Chondrocyte (in vitro differentiated cells): ENCODE measurements around the gene XIAP. TPM values are rescaled to one million over a fixed set of nuclear protein-coding genes. Genes with fewer than 3 reads are reported as not detected.

Source experiments
- DNase-seq: peaks from one replicate; pipeline ENCODE4 v3.0.0; 2021; ENCODE audit warnings: mixed read lengths, low spot score
- H3K27ac Mint-ChIP-seq: one replicate; pipeline ENCODE4 v1.8.0; 2021; ENCODE audit warnings: mild to moderate bottlenecking, moderate library complexity, mixed read lengths; ENCODE audit not compliant: unreplicated experiment
- H3K27me3 Mint-ChIP-seq: 2 replicates; pipeline ENCODE4 v1.8.0; 2021; ENCODE audit warnings: low read depth, mixed read lengths
- H3K36me3 Mint-ChIP-seq: 2 replicates; pipeline ENCODE4 v1.8.0; 2021; ENCODE audit warnings: low read depth, mixed read lengths
- H3K4me1 Mint-ChIP-seq: 2 replicates; pipeline ENCODE4 v1.8.0; 2021; ENCODE audit warnings: low read depth, mild to moderate bottlenecking, mixed read lengths
- H3K4me3 Mint-ChIP-seq: one replicate; pipeline ENCODE4 v1.8.0; 2021; ENCODE audit warnings: mild to moderate bottlenecking, moderate library complexity, mixed read lengths; ENCODE audit not compliant: unreplicated experiment
- H3K9me3 Mint-ChIP-seq: 2 replicates; pipeline ENCODE4 v1.8.0; 2021; ENCODE audit warnings: low read depth, mixed read lengths
- total RNA-seq: library from RNA; stranded (reverse); gene quantifications from 3 replicates; pipeline ENCODE4 v1.2.1, GENCODE V29; 2021
- TF ChIP-seq, protein P1 (sequence below): fragments of 200-600 bp; sonication (generic); IDR thresholded peaks from 2 replicates; pipeline ENCODE4 v1.5.0; 2021; ENCODE audit warnings: antibody characterized with exemption, mild to moderate bottlenecking, moderate library complexity

The XIAP gene
- total RNA-seq, 1 donor from 2014 or later = 44.7 TPM

DNA sequence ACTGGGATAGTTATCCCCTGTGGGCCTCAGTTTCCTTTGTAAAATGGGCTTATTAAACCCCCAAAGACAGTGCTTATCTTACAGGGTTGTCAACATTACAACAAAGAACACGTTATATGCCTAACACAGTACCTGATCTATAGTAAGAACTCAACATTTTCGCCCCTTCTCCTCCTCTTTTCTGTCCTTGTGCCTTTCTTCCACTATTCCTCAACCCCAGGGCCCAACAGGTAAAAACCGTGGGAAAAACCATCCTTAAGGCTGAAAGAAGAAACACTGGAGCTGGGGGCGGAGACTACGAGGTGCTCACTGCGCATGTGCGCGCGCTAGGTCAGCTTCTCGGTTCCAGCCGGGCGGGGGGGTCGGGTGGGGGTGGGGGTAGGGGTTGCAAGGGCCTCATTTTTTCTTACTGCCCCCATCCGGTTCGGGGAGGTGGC, 426 bp upstream of the XIAP start:
- DNase-seq = no peak
- no peaks in the 10 kb centered on the region for H3K27me3 Mint-ChIP-seq
- H3K4me1 Mint-ChIP-seq = peaks cover 13% of the 10 kb centered on the region
- H3K4me3 Mint-ChIP-seq = peak overlapping the region; percentile 80
- H3K36me3 Mint-ChIP-seq = no peaks in the 10 kb centered on the region
- H3K9me3 Mint-ChIP-seq = peaks cover 14% of the 10 kb centered on the region
- TF ChIP-seq, protein P1, sequence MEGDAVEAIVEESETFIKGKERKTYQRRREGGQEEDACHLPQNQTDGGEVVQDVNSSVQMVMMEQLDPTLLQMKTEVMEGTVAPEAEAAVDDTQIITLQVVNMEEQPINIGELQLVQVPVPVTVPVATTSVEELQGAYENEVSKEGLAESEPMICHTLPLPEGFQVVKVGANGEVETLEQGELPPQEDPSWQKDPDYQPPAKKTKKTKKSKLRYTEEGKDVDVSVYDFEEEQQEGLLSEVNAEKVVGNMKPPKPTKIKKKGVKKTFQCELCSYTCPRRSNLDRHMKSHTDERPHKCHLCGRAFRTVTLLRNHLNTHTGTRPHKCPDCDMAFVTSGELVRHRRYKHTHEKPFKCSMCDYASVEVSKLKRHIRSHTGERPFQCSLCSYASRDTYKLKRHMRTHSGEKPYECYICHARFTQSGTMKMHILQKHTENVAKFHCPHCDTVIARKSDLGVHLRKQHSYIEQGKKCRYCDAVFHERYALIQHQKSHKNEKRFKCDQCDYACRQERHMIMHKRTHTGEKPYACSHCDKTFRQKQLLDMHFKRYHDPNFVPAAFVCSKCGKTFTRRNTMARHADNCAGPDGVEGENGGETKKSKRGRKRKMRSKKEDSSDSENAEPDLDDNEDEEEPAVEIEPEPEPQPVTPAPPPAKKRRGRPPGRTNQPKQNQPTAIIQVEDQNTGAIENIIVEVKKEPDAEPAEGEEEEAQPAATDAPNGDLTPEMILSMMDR = no peak
- H3K27ac Mint-ChIP-seq = peak overlapping the region; percentile 98

DNA sequence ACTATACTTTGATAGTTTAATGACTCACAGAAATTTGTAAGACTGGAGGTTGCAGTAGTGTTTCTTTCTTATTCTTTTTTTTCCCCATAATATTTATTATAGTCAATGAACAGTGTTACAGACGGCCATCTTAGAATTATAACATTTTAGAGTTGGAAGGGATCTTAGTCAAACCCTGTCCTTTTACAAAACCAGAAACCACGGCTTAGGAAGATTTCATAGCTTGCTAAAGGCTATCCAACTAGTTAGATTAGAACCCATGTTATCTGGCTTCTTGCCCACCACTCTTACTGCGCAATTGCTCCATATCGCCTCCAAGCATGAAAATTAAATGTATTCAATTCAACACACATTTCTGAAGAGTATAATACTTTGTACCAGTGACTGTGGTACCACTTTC, 1.1 kb downstream of the XIAP start:
- Mint-ChIP-seq H3K27ac (peak overlapping the region; percentile 98), H3K36me3 (no peaks in the 10 kb centered on the region), H3K4me3 (peak overlapping the region; percentile 80), H3K27me3 (no peaks in the 10 kb centered on the region), H3K9me3 (peaks cover 13% of the 10 kb centered on the region), H3K4me1 (peaks cover 16% of the 10 kb centered on the region)
- DNase-seq = no peak
- TF ChIP-seq, protein P1 = no peak

DNA sequence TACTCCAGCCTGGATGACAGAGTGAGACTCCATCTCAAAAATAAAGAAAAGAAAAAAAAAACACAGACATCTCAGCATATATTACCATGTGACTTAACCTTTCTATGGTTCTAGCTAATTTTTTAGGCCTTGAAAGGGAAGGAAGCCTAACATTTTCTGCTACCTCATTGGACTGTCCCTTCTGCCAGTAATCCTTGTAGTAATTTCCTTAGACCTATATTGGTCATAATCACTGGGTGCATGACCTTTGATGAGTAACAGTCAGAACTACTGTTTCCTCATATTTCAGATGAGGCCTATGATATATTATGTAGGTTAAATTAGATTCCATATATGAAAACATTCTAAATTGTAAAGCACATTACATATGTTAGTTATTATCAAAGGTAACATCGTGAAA, 9.6 kb downstream of the XIAP start:
- no peak overlapping the region for H3K4me3 Mint-ChIP-seq
- no peak overlapping the region for H3K27ac Mint-ChIP-seq
- TF ChIP-seq, protein P1 = no peak
- no peaks in the 10 kb centered on the region for H3K36me3 Mint-ChIP-seq
- peaks cover 7% of the 10 kb centered on the region for H3K9me3 Mint-ChIP-seq
- no peaks in the 10 kb centered on the region for H3K27me3 Mint-ChIP-seq
- peaks cover 5% of the 10 kb centered on the region for H3K4me1 Mint-ChIP-seq
- no peak for DNase-seq

DNA sequence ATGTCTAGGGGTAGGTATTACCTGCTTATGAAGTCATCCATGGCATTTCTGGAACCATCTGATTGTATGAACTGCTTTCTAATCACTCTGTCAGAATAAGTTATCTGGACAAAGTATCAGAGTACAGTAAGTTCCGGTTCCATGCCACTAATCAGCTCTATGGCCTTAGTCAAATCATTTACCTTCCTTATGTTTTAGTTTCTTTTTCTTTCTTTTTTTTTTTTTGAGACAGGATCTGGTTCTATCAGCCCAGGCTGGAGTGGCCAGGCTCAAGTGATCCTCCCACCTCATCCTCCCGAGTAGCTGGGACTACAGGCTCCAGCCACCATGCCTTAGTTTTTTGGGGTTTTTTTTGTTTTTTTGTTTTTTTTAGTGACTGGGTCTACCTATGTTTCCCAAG, 11.5 kb downstream of the XIAP start:
- Mint-ChIP-seq H3K4me3 (no peak overlapping the region), H3K9me3 (peaks cover 4% of the 10 kb centered on the region), H3K27me3 (no peaks in the 10 kb centered on the region), H3K27ac (peak overlapping the region; percentile 74), H3K36me3 (no peaks in the 10 kb centered on the region), H3K4me1 (peaks cover 2% of the 10 kb centered on the region)
- TF ChIP-seq, protein P1 = no peak
- no peak for DNase-seq

DNA sequence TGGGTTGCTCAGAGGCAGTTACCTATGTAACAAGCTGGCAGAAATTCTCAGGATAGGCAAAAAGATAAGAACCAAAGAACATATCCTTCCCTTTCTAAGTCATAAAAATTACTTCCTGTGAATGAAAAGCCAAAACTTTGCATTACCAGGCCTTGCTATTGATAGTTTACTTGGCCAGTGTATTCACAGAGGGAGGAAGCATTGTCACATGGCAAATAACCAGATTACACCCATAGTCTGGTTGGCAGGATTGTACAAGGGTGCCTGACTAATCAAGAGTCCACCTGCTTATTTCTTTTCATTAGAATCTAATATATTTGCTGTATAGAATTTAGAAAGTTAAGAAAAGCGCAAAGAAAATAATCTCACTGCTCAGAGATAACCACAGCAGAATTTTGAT, 14.1 kb downstream of the XIAP start:
- Mint-ChIP-seq H3K36me3 (no peaks in the 10 kb centered on the region), H3K27me3 (no peaks in the 10 kb centered on the region), H3K4me3 (no peak overlapping the region), H3K4me1 (peaks cover 18% of the 10 kb centered on the region), H3K27ac (no peak overlapping the region), H3K9me3 (peaks cover 4% of the 10 kb centered on the region)
- no peak for DNase-seq
- TF ChIP-seq, protein P1 = no peak
